Measurements from ENCODE around the gene ERC2.

DNA sequence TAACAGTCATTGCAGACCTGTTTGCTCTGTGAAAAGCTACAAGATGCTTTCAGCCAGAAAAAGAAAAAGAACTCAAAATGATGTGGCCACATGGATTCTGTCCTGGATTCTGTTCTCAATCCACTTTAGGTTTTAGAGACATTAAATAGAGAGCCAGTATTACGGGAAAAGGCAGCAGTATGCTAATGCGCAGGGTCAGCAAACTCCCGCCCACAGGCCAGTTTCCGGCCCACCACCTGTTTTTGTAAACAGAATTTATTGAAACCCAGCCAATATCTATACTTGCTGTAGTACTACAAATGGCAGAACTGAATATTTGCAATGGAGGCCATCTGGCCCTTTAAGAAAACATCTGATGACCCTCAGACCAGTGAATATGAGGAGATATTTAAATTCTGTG lies 416.1 kb downstream of the ERC2 start:
- no peak for TF ChIP-seq NFE2L2 (conservative IDR thresholded peaks at IDR 0.05; ENCODE audit: low read length)
- TF ChIP-seq MAZ (IDR thresholded peaks at IDR 0.05; ENCODE audit: borderline replicate concordance, low read depth, low read length), result no peak
- no peak for TF ChIP-seq SMC3 (IDR thresholded peaks at IDR 0.05)
- TF ChIP-seq CEBPB (IDR thresholded peaks at IDR 0.05), result no peak
- TF ChIP-seq RFX5 (IDR thresholded peaks at IDR 0.05), result no peak
- TF ChIP-seq, protein P1, sequence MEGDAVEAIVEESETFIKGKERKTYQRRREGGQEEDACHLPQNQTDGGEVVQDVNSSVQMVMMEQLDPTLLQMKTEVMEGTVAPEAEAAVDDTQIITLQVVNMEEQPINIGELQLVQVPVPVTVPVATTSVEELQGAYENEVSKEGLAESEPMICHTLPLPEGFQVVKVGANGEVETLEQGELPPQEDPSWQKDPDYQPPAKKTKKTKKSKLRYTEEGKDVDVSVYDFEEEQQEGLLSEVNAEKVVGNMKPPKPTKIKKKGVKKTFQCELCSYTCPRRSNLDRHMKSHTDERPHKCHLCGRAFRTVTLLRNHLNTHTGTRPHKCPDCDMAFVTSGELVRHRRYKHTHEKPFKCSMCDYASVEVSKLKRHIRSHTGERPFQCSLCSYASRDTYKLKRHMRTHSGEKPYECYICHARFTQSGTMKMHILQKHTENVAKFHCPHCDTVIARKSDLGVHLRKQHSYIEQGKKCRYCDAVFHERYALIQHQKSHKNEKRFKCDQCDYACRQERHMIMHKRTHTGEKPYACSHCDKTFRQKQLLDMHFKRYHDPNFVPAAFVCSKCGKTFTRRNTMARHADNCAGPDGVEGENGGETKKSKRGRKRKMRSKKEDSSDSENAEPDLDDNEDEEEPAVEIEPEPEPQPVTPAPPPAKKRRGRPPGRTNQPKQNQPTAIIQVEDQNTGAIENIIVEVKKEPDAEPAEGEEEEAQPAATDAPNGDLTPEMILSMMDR (IDR thresholded peaks at IDR 0.05), result no peak
